ENCODE measurements around the gene METTL15.

DNA sequence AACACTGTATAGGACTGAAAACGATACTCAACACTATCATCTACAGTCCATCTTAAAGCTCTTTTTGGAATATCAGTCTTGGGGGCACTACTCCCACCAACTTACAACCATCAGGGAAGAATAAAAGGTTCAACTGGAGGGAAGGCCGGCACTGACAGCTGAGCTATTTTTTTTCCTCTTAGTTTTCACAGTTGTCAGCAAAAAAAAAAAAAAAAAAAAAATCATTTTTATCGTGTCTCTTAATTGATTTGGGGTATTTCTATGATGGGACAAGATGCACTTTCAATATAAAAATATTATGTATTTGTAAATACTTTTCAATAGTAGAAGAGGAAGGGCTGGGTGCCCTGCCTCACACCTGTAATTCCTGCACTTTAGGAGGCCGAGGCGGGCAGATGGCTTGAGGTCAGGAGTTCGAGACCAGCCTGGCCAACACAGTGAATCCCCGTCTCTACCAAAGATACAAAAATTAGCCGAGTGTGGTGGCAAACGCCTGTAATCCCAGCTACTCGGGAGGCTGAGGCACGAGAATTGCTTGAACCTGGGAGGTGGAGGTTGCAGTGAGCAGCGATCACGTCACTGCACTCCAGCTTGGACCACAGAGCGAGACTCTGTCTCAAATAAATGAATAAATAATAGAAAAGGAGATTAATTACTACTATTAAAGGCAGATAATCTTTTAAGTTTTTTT, 1.7 kb upstream of the METTL15 start:
- TF ChIP-seq, protein P1, sequence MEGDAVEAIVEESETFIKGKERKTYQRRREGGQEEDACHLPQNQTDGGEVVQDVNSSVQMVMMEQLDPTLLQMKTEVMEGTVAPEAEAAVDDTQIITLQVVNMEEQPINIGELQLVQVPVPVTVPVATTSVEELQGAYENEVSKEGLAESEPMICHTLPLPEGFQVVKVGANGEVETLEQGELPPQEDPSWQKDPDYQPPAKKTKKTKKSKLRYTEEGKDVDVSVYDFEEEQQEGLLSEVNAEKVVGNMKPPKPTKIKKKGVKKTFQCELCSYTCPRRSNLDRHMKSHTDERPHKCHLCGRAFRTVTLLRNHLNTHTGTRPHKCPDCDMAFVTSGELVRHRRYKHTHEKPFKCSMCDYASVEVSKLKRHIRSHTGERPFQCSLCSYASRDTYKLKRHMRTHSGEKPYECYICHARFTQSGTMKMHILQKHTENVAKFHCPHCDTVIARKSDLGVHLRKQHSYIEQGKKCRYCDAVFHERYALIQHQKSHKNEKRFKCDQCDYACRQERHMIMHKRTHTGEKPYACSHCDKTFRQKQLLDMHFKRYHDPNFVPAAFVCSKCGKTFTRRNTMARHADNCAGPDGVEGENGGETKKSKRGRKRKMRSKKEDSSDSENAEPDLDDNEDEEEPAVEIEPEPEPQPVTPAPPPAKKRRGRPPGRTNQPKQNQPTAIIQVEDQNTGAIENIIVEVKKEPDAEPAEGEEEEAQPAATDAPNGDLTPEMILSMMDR (IDR thresholded peaks at IDR 0.05; ENCODE audit: low read depth, low read length), result no peak
- no peak for TF ChIP-seq EZH2phosphoT487 (IDR thresholded peaks at IDR 0.05; ENCODE audit: low read depth)
